DMS79 (cell line): ENCODE data around the gene DIP2B.
"Not testable (repeated sequence)": the region's sequence is repeated elsewhere in the genome, so short reads cannot be mapped to it uniquely, and the experiment has no call there.

Experiments used
- DNase-seq: peaks from one replicate; lab custom pipeline; 2025; lab: John Stamatoyannopoulos, UW

DIP2B gene

GRCh38 chr12:50678650-50679365 is 174.0 kb downstream of the DIP2B start:
- DNase-seq = no peak

- no peak for DNase-seq
Observed at GRCh38 chr12:50679612-50680011, 174.8 kb downstream of the DIP2B start.

- not testable (repeated sequence) for DNase-seq
Observed at GRCh38 chr12:50681064-50681463, 176.3 kb downstream of the DIP2B start.

- DNase-seq = no peak
Observed at GRCh38 chr12:50685641-50686040, 180.9 kb downstream of the DIP2B start.

- DNase-seq = no peak
Observed at GRCh38 chr12:50686406-50686805, 181.6 kb downstream of the DIP2B start.

- DNase-seq = no peak
Observed at GRCh38 chr12:50686976-50687375, 182.2 kb downstream of the DIP2B start.

GRCh38 chr12:50689437-50689836 is 184.7 kb downstream of the DIP2B start:
- DNase-seq = no peak

- DNase-seq = no peak
Observed at GRCh38 chr12:50690925-50691324, 186.1 kb downstream of the DIP2B start.

GRCh38 chr12:50695961-50696360 is 191.2 kb downstream of the DIP2B start:
- no peak for DNase-seq

- DNase-seq = no peak
Observed at GRCh38 chr12:50696931-50697330, 192.1 kb downstream of the DIP2B start.

- no peak for DNase-seq
Observed at GRCh38 chr12:50699154-50699553, 194.4 kb downstream of the DIP2B start.

GRCh38 chr12:50699940-50700339 is 195.2 kb downstream of the DIP2B start:
- no peak for DNase-seq

- DNase-seq = no peak
Observed at GRCh38 chr12:50706606-50707005, 201.8 kb downstream of the DIP2B start.

GRCh38 chr12:50707396-50707795 is 202.6 kb downstream of the DIP2B start:
- DNase-seq = no peak

GRCh38 chr12:50708631-50709030 is 203.8 kb downstream of the DIP2B start:
- no peak for DNase-seq

GRCh38 chr12:50711121-50711520 is 206.3 kb downstream of the DIP2B start:
- DNase-seq = no peak

GRCh38 chr12:50715174-50715573 is 210.4 kb downstream of the DIP2B start:
- no peak for DNase-seq

GRCh38 chr12:50718760-50719159 is 214.0 kb downstream of the DIP2B start:
- DNase-seq = peak; percentile 59

- no peak for DNase-seq
Observed at GRCh38 chr12:50720085-50720484, 215.3 kb downstream of the DIP2B start.

- DNase-seq = no peak
Observed at GRCh38 chr12:50720501-50720900, 215.7 kb downstream of the DIP2B start.

GRCh38 chr12:50723865-50724264 is 219.1 kb downstream of the DIP2B start:
- no peak for DNase-seq

- DNase-seq = no peak
Observed at GRCh38 chr12:50725011-50725942, 220.5 kb downstream of the DIP2B start.

GRCh38 chr12:50727466-50727865 is 222.7 kb downstream of the DIP2B start:
- DNase-seq = no peak
